ENCODE measurements around the gene DGCR8. TPM values are rescaled to one million over a fixed set of nuclear protein-coding genes. Genes with fewer than 3 reads are reported as not detected.

The DGCR8 gene
- total RNA-seq, 1 donor from 2014 or later, result 29.0 TPM

- peaks cover 3% of the 10 kb centered on the region for H3K36me3 ChIP-seq (ENCODE audit: insufficient read depth, low read length)
- no peak overlapping the region for H3K27ac ChIP-seq (ENCODE audit: low read depth, low read length)
- H3K9ac ChIP-seq (ENCODE audit: low read length), result no peak overlapping the region
- no peak overlapping the region for H3K4me3 Mint-ChIP-seq (ENCODE audit: unreplicated experiment)
- no peaks in the 10 kb centered on the region for H3K9me3 ChIP-seq (ENCODE audit: insufficient read depth, low read depth, low read length)
- no peak overlapping the region for H2AFZ ChIP-seq (ENCODE audit: low read depth, low read length)
- H3K79me2 ChIP-seq (ENCODE audit: insufficient read depth, low read length), result no peaks in the 10 kb centered on the region
- FAIRE-seq (no peak), DNase-seq (ENCODE audit: low read depth) (no peak)
- H3K4me1 ChIP-seq (ENCODE audit: insufficient read depth, low read length), result no peaks in the 10 kb centered on the region
- peaks cover 8% of the 10 kb centered on the region for H4K20me1 ChIP-seq (ENCODE audit: insufficient read depth, low read length)
- TF ChIP-seq EZH2 (IDR thresholded peaks at IDR 0.05; ENCODE audit: insufficient read depth, low read length) (no peak), CTCF (IDR thresholded peaks at IDR 0.05; ENCODE audit: insufficient read depth, low read depth, low read length) (no peak)
- no peak overlapping the region for H3K4me2 ChIP-seq (ENCODE audit: low read length)
- no peaks in the 10 kb centered on the region for H3K4me1 Mint-ChIP-seq (ENCODE audit: low read depth, unreplicated experiment)
- H3K4me3 ChIP-seq (ENCODE audit: insufficient read depth, low read depth, low read length), result no peak overlapping the region
- H3K27me3 Mint-ChIP-seq (ENCODE audit: low read depth, unreplicated experiment), result no peaks in the 10 kb centered on the region
- H3K27me3 ChIP-seq (ENCODE audit: insufficient read depth, low read length), result no peaks in the 10 kb centered on the region
- peaks cover 34% of the 10 kb centered on the region for H3K36me3 Mint-ChIP-seq (ENCODE audit: low read depth, unreplicated experiment)
- no peaks in the 10 kb centered on the region for H3K9me3 Mint-ChIP-seq (ENCODE audit: unreplicated experiment)
- H3K27ac Mint-ChIP-seq (ENCODE audit: unreplicated experiment), result peak overlapping the region; percentile 30
Observed at GRCh38 chr22:20043057-20043996, 36.7 kb upstream of the DGCR8 start.

- Histone ChIP-seq H3K27ac (ENCODE audit: low read depth, low read length) (no peak overlapping the region), H3K36me3 (ENCODE audit: insufficient read depth, low read length) (peaks cover 3% of the 10 kb centered on the region), H3K4me1 (ENCODE audit: insufficient read depth, low read length) (no peaks in the 10 kb centered on the region), H3K4me2 (ENCODE audit: low read length) (no peak overlapping the region), H3K4me3 (ENCODE audit: insufficient read depth, low read depth, low read length) (no peak overlapping the region), H3K27me3 (ENCODE audit: insufficient read depth, low read length) (no peaks in the 10 kb centered on the region), H3K79me2 (ENCODE audit: insufficient read depth, low read length) (no peaks in the 10 kb centered on the region), H2AFZ (ENCODE audit: low read depth, low read length) (no peak overlapping the region), H3K9ac (ENCODE audit: low read length) (no peak overlapping the region), H3K9me3 (ENCODE audit: insufficient read depth, low read depth, low read length) (no peaks in the 10 kb centered on the region), H4K20me1 (ENCODE audit: insufficient read depth, low read length) (peaks cover 5% of the 10 kb centered on the region)
- no peak overlapping the region for H3K4me3 Mint-ChIP-seq (ENCODE audit: unreplicated experiment)
- no peaks in the 10 kb centered on the region for H3K4me1 Mint-ChIP-seq (ENCODE audit: low read depth, unreplicated experiment)
- no peaks in the 10 kb centered on the region for H3K9me3 Mint-ChIP-seq (ENCODE audit: unreplicated experiment)
- no peak overlapping the region for H3K27ac Mint-ChIP-seq (ENCODE audit: unreplicated experiment)
- TF ChIP-seq EZH2 (IDR thresholded peaks at IDR 0.05; ENCODE audit: insufficient read depth, low read length) (no peak), CTCF (IDR thresholded peaks at IDR 0.05; ENCODE audit: insufficient read depth, low read depth, low read length) (no peak)
- no peak for DNase-seq (ENCODE audit: low read depth)
- H3K36me3 Mint-ChIP-seq (ENCODE audit: low read depth, unreplicated experiment), result peaks cover 38% of the 10 kb centered on the region
- FAIRE-seq, result no peak
- H3K27me3 Mint-ChIP-seq (ENCODE audit: low read depth, unreplicated experiment), result no peaks in the 10 kb centered on the region
Observed at GRCh38 chr22:20043997-20044342, 36.1 kb upstream of the DGCR8 start.

Data from astrocyte (in vitro differentiated cells and primary cell).